Left ventricle myocardium superior (tissue), 1 donor: ENCODE measurements around the gene P2RX2. TPM values are rescaled to one million over a fixed set of nuclear protein-coding genes. Genes with fewer than 3 reads are reported as not detected.

ENCODE experiments used
- ATAC-seq: fragments of 200-7000 bp; cut with Tn5 transposase; one replicate; pipeline ENCODE4 v1.9.1; 2020; ENCODE audit warnings: mild to moderate bottlenecking, moderate library complexity
- DNase-seq: peaks from one replicate; pipeline ENCODE4 v3.0.0-alpha.2; 2020
- intact Hi-C: fragments of 100-400 bp; cut with micrococcal nuclease; formaldehyde crosslinking; loops from one replicate; pipeline ENCODE4 v1.11.0; 2022
- total RNA-seq: library from RNA; stranded (reverse); fragmentation: NEBNext Ultra II Directional; extraction: Animal tissue kit (Norgen Biotek cat#: 25700); gene quantifications from one replicate; pipeline ENCODE4 v1.2.1, GENCODE V29; 2021
- donor health status: DM: no; HTN: yes; CAD: no; lungs with severe emphysema.

Gene P2RX2
- total RNA-seq, 1 donor from 2014 or later, result not detected

GRCh38 chr12:132629330-132629729 is 10.8 kb downstream of the P2RX2 start:
- intact Hi-C loops, result no loop called here
- DNase-seq (no peak), ATAC-seq (no peak)

GRCh38 chr12:132630672-132631071 is 12.1 kb downstream of the P2RX2 start:
- ATAC-seq, result no peak

GRCh38 chr12:132631666-132632065 is 13.1 kb downstream of the P2RX2 start:
- DNase-seq (no peak), ATAC-seq (no peak)
- intact Hi-C loops, result no loop called here

More at GRCh38 chr12:132630672-132631071, 12.1 kb downstream of the P2RX2 start:
- DNase-seq, result no peak
- intact Hi-C loops, result no loop called here

GRCh38 chr12:132632521-132633228 is 14.1 kb downstream of the P2RX2 start:
- DNase-seq (no peak), ATAC-seq (no peak)
- intact Hi-C loops, result no loop called here

GRCh38 chr12:132633398-132633797 is 14.8 kb downstream of the P2RX2 start:
- ATAC-seq (no peak), DNase-seq (no peak)
- intact Hi-C loops, result no loop called here

- intact Hi-C loops, result no loop called here
- ATAC-seq (no peak), DNase-seq (no peak)
These were observed 15.3 kb downstream of the P2RX2 start for GRCh38 chr12:132633901-132634300.

- ATAC-seq (no peak), DNase-seq (no peak)
- intact Hi-C loops, result no loop called here
These were observed 15.9 kb downstream of the P2RX2 start for GRCh38 chr12:132634411-132634990.

GRCh38 chr12:132635076-132635955 is 16.7 kb downstream of the P2RX2 start:
- intact Hi-C loops, result no loop called here
- ATAC-seq (no peak), DNase-seq (no peak)

- no peak for ATAC-seq
- intact Hi-C loops, result no loop called here
- no peak for DNase-seq
These were observed 19.2 kb downstream of the P2RX2 start for GRCh38 chr12:132637811-132638210.

- intact Hi-C loops, result no loop called here
- ATAC-seq (peak; percentile 50), DNase-seq (no peak)
These were observed 20.2 kb downstream of the P2RX2 start for GRCh38 chr12:132638541-132639408.

GRCh38 chr12:132639956-132640520 is 21.5 kb downstream of the P2RX2 start:
- DNase-seq (no peak), ATAC-seq (no peak)

GRCh38 chr12:132640936-132641335 is 22.4 kb downstream of the P2RX2 start:
- DNase-seq (no peak), ATAC-seq (no peak)
- intact Hi-C loops, result no loop called here

More at GRCh38 chr12:132639956-132640520, 21.5 kb downstream of the P2RX2 start:
- intact Hi-C loops, result no loop called here

GRCh38 chr12:132641811-132642650 is 23.5 kb downstream of the P2RX2 start:
- intact Hi-C loops, result no loop called here
- ATAC-seq (no peak), DNase-seq (no peak)

- intact Hi-C loops, result no loop called here
- no peak for DNase-seq
- ATAC-seq, result no peak
These were observed 24.6 kb downstream of the P2RX2 start for GRCh38 chr12:132642846-132643835.

- intact Hi-C loops, result no loop called here
- ATAC-seq (no peak), DNase-seq (no peak)
These were observed 28.3 kb downstream of the P2RX2 start for GRCh38 chr12:132646850-132647249.

- intact Hi-C loops, result no loop called here
- DNase-seq (no peak), ATAC-seq (no peak)
These were observed 29.3 kb downstream of the P2RX2 start for GRCh38 chr12:132647858-132648257.
